Ovary (tissue), 3 donors: ENCODE results near the gene SLC2A6.

ENCODE experiments used
- CTCF ChIP-seq, 3 donors: fragments of 450-650 bp in 2 of 3; fragments of 200-600 bp in 1 of 3; IDR thresholded peaks; one replicate each; pipeline versions ENCODE4 v1.5.1 to v1.8.0; 2016 to 2022; ENCODE audit warnings: antibody characterized with exemption in 3 of 3, mild to moderate bottlenecking in 1 of 3
- POLR2A ChIP-seq: fragments of 450-650 bp; IDR thresholded peaks from one replicate; pipeline ENCODE4 v1.6.1; 2017; ENCODE audit warnings: antibody characterized with exemption, mild to moderate bottlenecking, moderate library complexity
- donor health status: DM: no; HTN: no; CAD: no.

- TF ChIP-seq CTCF (IDR thresholded peaks at IDR 0.05) (no peak), POLR2A (no peak)
Measured at GRCh38 chr9:133460405-133461175, 18.3 kb downstream of the SLC2A6 start.
